Ammon's horn (tissue), 1 donor: ENCODE data around the gene SLC44A3.
"Not testable (repeated sequence)": the region's sequence is repeated elsewhere in the genome, so short reads cannot be mapped to it uniquely, and the experiment has no call there.

Source experiments
- DNase-seq: peaks from one replicate; pipeline ENCODE4 v3.0.0-alpha.2; 2016; ENCODE audit warnings: low spot score

Gene SLC44A3

DNA sequence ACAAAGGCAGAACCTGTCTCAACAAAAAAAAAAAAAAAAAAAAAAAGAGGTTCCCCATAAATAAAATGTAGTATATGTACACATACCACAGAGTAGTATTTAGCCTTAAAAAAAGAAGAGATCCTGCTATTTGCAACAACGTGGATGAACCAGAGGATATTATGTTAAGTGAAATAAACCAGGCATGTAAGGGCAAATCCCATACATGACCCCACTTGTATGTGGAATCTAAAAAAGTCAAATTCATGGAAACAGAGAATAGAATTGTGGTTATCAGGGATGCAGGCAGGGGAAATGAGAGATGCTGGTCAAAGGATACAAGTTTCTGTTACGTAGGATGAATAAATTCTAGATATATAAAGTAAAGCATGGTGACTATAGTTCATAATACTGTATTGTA, 16.7 kb downstream of the SLC44A3 start:
- no peak for DNase-seq

DNA sequence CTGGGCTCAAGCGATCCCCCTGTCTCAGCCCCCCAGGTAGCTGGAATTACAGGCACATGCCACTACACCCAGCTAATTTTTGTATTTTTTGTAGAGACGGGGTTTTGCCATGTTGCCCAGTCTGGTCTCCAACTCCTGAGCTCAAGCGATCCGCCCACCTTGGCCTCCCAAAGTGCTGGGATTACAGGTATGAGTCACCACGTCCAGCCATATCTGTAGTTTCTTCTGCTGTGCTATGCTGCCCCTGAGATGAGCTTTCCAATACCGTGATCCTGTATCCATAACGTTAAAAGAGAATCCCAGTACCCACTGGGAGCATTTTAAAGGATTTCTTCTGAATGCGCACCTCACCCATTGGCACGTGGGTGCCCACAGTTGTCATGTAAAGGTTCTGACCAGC, 20.2 kb downstream of the SLC44A3 start:
- DNase-seq, result not testable (repeated sequence)

DNA sequence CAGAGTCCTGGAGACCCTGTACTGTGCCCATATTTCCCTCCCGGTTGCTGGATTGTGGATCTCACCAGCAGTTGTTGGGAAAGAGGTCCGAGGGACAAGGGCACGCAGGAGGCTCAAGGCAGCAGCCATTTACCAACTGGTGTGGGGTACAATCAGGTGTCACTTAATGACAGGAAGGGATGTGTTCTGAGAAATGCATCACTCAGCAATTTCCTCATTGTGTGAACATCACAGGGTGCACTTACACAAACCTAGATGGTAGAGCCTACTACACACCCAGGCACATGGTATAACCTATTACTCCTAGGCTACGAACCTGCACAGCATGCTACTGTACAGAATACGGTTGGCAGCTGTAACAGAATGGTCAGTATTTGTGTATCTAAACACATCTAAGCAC, 20.7 kb downstream of the SLC44A3 start:
- no peak for DNase-seq

DNA sequence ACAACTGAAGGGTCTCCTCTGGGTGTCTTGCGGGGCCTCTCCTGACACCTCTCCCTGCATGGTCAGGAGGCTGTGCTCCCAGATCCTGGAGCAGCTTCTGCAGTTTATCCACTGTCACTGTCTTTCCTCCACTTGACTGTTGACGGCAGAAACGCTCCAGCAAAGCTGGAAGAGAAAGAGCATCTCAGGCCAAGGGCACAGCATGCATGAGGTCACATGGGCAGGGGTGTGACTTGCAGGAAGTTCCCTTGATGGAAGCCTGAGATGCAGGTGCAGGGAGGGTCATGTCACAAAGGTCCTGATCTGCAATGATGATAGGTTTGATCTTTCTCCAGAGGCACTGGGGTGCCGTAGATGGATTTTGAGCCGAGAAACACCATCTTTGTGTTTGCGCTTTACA, 23.3 kb downstream of the SLC44A3 start:
- no peak for DNase-seq

DNA sequence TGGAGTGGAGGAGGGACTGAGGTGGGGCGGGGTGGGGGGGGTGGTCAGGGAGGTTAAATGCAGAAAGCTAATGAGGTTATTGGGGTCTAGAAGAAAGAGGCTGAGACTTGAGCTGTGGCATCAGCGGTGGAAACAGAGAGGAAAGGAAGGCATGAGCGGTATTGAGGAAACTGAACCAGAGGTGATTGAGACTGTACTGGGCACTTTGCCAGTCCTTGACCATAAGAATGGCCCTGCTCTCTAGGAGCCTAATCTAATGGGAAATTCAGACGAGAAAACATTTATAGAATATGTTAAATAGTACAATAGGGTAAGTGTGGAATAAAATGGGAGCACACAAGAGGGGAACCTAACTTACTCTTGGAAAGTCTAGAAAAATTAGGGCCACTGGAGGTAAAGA, 23.7 kb downstream of the SLC44A3 start:
- DNase-seq, result no peak

DNA sequence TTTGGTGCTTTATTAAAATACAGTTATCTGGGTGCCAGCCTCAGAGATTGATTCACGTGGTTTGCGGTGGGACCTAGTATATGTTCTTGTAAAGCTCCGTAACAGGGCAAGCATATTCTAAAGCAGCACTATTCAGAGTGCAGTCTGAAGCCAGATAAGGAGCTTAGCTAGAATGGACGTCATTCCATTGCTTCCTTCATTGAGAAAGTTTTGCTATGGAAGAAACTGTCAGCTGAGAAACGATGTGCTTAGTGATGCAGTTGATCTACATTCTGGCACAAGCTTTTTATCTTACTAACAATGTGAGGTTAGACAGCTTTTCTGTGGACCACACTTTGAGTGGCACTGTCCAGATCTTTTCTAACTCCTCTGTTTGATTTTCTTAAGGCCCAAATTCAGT, 26.2 kb downstream of the SLC44A3 start:
- DNase-seq, result no peak

DNA sequence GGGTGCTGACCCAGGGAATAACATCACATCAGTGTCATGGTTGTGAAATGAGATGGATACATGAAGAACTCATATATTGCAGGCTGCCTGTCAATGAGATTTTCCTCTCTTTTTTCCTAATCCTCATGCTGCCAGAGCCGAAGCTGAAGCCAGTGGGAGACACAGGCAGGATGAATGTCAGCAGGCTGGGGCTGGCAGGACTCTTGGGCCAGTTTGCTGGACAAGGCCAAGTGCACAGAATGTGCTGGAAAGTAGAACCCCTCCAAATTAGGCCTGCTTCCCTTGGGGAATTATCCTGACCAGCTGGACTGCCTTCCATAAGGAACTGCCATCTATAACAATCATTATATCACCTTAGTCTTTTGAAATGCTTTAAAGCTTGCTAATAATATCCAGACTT, 31.4 kb downstream of the SLC44A3 start:
- peak; percentile 51 for DNase-seq

DNA sequence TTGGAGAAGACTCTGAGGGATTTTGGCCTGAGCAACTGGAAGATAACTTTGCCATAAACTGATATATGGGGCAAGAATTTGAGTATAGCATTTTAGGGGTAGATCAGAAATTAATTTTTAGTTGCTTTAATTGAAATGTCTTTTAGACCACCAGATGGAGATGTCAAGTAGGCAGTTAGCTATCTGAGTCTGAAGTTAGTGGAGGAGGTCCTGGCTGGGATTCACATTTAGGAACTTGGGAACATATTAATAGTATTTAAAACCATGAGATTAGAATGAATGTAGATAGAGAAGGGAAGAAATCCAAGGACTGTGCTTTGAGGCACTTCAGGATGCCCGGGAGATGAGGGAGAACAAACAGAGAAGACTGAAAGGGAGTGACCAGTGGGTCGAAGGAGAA, 32.6 kb downstream of the SLC44A3 start:
- DNase-seq, result no peak

DNA sequence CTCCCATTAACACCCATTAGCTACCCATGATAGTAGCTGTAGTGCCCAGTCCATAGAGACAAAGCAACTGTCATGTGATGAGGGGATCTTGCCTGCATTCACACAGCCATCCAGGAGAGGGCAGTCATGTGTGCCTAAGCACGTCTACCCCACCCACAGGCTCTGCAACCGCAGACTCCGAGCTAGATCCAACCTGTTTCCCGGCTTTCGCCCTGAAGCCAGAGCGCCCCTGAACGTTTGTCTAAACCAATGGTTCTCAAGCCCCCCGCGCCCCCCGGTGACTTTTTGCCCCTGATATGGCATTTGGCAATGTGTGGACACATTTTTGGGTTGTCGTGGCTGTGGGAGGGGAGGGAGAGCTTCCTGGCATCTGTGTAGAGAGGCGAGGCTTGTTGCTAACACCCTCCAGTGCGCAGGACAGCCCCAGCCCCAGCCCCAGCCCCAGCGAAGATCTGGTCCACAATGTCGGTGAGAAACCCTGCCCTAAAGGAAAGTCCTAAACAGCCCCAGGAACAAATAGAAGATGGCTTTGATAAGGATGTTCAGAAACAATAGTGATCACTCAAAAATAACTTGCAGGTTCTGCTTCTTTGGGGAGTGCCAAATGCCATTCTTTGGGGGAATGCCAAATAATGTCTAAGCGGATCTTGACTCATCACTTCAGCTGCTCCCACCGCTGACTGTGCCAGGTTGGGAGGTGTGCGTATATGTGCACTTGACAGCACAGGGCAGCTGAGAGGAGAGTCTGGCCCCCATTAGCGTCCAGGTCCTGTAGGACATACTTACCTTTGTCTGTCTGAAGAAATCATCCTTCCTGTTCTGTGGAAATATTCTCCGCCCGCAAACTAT, 34.5 kb downstream of the SLC44A3 start:
- peak; percentile 95 for DNase-seq

DNA sequence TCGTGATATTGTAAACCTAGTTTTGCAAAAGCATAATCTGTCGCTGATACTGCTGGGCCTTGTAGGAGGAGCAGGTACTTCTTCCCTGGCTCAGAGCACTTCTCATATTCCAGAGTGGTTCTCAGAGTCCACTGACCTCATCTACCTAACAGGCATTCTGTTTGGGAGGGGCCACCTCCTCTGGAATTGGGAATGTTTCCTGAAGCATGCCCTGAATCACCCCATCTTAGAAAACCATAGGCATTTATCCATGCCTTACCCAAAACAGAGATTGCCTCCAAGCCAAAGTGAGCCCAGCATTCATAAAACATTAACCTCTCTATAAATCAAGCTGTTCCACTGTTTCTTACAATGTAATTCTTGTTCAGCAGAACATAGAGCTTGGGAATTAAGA, 35.1 kb downstream of the SLC44A3 start:
- no peak for DNase-seq

DNA sequence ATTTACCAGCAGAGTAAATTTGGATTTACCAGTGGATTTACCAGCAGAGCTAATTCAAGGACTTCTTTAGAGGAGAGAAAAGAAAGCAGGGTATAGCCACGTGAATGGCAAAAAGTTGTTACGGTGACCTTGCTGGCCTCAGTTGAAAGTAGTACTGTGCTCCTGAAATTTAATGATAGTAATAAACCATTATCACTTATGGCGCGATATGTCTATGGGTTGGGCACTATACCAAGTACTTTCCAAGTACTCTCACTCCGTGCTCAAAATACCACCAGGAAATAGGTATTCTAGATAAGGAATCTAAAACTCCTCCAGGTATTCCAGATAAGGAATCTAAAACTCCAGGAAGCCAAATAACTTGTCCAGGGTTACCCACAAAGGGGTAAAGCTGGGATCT, 35.8 kb downstream of the SLC44A3 start:
- DNase-seq, result no peak

DNA sequence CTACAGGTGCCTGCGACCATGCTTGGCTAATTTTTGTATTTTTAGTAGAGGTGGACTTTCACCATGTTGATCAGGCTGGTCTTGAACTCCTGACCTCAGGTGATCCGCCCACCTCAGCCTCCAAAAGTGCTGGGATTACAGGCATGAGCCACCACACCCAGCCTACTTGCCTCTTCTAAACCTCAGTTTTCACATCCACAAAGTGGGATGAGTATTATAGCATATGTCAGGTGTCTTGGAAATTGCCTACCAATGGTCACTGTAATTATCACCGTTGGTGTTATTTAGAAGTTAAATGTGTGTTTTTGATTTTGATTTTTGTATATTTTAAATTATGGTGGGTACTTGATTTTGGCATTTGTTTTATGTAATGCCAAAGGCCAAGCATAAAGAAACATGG, 36.7 kb downstream of the SLC44A3 start:
- DNase-seq, result no peak

DNA sequence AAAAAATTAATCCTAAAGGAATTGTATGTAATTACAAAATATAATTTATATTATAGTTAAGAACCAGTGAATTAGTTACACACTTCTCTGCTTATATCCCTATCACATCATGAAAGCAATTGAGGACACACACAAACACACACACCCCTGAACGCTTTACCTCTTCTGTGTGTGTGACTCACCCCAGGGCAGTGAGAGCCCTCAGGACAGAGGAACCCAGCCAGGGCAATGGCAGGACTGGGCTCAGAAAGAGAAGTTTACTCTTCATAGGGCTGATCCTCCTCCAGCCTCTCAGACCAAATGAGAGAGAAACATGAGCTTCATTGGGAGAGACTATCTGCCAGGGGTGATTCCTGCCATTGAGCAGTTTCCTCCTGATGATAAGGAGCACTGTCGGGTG, 38.1 kb downstream of the SLC44A3 start:
- no peak for DNase-seq

DNA sequence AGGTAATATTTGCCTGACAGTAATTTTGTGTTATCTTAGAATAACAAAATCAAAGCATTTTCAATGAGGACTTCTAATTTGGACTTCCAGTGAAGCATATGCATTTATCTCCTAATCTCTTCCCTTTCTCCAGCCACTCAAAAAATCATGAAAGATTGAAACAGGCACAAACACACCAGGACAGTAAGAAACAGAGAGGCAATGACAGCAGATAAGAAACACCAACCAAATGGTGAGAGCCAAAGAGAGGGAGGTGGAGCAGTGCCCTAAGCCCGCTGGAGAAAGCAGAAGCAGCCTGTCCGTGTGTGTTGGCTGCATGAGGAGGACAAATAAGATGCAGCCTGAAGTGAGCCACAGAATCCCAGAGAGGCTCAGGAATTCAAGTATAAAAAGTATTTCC, 39.0 kb downstream of the SLC44A3 start:
- no peak for DNase-seq

DNA sequence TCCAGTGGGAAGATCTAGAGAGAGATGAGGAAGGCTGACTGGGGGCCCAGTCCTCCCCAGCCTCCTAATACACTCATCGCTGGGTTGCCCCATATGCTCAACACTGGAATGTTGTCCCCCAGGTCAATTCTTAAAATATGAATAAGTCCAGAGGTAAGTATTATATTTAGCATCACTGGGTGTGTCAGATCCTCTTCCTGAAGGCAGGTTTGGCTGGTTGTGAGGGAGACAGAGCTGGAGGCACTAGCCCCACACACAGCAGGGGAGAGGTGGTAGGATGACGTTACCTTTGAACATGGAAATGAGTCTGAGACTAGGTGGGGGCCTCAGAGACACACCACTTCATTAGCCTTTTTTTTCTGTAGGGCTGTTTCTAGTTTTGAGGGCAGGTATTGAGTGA, 42.6 kb downstream of the SLC44A3 start:
- no peak for DNase-seq

DNA sequence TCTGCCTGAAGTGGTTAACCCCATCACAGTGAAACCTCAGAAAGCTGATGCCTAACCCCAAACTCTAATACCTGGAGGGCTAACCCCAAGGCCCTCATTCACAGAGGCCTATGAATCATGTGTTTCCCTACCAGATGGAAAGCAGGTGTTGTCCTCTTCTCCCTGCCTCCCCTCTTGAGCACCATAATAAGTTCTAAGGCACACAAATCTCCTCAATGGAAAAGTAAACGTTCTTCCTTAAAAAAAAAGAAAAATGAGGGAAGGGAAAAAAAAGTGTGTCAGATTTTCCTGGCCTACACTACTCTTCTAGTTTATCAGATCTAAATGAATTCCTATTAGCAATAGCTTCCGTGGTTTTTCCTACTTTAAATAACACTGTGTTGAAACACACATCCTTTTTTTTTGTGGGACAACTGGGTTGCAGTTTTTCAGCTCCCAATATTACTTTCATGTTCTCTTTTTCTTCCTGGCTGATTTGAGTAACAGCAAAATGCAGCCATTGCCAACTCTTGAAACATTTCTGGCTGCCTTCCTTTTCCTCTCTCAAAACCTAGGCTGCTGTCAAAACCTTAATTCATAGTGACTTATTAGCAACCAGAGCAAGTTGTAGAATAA, 43.2 kb downstream of the SLC44A3 start:
- DNase-seq, result peak; percentile 63

DNA sequence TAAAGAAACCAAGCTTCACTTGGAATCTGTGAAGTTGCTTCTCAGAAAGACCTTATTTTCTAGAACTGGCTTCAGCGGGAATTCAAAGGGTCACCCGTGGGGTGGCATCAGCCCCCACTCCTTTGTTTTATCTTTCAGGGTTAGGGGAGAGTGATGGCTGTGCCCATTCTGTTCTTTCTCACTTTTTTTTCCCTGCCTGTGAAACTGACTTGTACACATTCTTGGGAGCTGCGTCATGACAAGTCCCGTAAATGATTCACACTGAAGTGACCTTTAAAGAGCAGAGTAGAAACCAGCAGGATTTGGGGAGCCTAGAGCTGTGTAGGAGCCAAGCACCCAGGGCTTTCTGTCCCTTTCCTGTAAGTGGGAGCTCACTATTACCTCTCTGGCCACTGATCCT, 43.8 kb downstream of the SLC44A3 start:
- DNase-seq, result peak; percentile 44

DNA sequence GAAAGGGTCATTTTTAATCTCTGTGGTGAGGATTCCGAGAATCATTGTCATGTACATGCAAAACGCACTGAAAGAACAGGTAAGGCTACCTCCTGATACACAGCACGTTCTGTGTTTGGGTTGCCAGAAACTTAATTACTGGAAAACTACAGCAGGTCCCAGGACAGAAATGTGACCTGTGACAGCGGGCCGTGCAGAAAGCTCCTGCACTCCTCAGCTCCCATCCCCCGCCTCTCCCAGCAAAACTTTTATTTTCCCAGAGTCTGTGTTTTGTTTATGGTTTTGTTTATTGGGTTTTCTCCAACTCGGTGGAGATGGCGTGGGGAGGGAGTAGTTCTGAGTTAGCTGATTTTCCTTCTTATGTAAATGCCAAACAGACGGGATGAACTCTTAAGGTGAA, 44.7 kb downstream of the SLC44A3 start:
- no peak for DNase-seq

DNA sequence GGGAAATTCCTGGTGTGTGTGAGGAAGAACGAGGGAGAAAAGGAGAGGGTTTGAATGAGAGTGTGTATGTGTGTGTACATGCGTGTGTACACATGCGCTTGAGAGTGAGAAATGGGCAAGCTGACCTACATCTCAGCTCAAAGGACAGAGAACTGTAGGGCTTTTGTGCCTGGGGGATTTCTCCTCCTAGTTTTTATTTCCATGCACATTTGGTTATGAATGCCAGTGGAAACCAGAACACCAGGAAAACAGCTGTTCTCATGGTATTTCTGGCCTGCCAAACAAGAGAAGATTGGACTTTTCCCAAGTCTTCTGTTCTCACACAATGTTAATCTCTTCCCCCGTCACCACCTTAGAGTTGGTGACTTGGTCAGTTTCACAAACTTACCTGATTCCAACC, 45.2 kb downstream of the SLC44A3 start:
- peak; percentile 23 for DNase-seq

DNA sequence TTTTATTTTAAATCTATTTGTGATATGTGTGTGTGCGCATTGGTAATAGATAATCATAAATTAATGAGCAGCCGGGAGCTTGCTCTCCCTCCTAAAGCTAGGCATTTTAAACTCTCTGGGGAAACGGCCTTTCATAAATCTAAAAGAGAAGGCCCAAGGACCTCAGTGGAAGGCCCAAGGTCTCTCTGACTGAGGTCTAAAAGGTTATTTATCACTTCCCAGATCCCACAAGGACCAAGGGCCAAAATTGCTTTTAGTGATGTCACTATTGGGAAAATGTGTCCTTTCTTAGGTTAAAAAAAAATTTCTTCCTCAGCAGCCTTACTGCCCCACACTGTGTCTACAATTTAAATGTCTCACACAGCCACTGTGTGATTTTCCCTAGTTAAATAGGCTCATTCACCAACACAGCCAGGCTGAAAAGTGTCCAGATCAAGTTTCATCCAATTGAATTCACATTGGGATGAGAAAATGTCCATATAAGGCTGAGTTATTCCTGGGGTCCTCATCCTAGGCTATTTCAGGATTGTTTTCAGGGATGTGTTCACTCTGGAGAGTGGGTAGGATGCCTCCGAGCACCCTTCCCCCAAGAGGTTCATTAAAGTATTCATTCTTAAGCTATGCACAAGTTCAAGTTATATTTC, 46.1 kb downstream of the SLC44A3 start:
- DNase-seq, result peak; percentile 46

DNA sequence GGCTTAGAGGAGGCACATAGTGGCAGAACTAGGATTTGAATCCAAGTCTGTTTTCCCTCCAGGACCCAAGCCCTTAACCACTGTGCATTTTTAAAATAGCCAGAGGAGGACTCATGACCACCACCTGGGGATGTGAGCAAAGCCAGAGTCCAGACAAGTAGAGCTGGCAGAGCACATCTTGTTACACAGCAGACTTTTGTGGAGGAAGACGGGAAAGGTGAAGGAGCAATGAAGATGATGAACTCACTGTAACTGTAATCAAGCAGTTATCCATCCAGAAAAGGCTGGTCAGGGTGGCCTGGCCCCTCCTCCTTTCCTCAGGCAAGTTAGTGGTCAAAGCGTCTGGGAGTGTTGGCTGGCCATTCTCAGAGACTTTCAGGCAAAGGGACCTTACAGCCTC, 50.9 kb downstream of the SLC44A3 start:
- no peak for DNase-seq

DNA sequence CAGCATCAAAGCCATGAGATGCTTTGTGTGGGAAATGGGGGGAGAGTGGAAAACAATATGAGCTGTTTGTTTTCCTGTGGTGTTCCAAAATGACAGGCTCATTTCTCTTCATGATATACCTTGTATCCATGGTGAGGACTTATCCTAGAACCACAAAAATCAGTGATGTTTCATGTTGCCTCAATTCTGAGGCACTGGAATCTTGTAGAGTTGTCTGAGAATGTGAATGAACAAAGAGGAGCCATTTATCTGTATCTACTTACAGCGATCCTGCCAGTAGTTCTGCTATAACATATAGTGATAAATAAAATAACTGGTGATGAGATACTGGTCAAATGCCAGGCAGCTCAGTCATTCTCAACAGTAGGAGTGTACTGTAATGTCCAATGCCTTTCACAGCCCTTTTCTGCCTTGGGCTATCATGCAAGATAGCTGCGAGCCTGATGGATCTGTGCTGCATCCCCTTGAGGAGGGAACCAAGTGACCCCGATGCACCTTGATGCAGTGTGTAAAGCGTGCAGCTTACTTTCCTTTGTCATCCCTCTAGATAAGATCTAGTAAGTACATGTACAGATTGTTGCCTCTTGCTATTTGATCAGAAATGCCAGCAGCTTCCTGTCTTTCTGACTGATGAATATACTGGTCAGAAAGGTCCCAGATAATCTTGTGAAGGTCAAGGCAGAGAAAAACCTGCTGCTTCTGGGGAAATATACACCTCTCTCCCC, 52.8 kb downstream of the SLC44A3 start:
- DNase-seq, result no peak
